ENCODE measurements around the gene OTOGL.

- TF ChIP-seq CTCF (IDR thresholded peaks at IDR 0.05) (no peak), POLR2A (IDR thresholded peaks at IDR 0.05) (no peak)
These were observed 220.9 kb downstream of the OTOGL start for GRCh38 chr12:80320121-80320678.
